Measurements from ENCODE around the gene NR4A3. TPM values are rescaled to one million over a fixed set of nuclear protein-coding genes. Genes with fewer than 3 reads are reported as not detected.

NR4A3 gene
- polyA plus RNA-seq, 1 of the 3 experiments (the other 2 are of a cell fraction), result 1.3 TPM

DNA sequence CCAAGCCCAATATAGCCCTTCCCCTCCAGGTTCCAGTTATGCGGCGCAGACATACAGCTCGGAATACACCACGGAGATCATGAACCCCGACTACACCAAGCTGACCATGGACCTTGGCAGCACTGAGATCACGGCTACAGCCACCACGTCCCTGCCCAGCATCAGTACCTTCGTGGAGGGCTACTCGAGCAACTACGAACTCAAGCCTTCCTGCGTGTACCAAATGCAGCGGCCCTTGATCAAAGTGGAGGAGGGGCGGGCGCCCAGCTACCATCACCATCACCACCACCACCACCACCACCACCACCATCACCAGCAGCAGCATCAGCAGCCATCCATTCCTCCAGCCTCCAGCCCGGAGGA, 6.3 kb downstream of the NR4A3 start:
- POLR2A ChIA-PET, result no interaction called here
- H3K27me3 ChIP-seq (ENCODE audit: insufficient read depth), result no peaks in the 10 kb centered on the region
- no peak for DNase-seq
- H3K9me3 ChIP-seq, result no peaks in the 10 kb centered on the region
- H3F3A ChIP-seq (replicated peaks; ENCODE audit: insufficient read depth), result peaks cover 5% of the 10 kb centered on the region
- WGBS (ENCODE audit: low lambda C conversion rate), result 92% methylated on average over 13 of the region's 15 CpGs
- H4K20me1 ChIP-seq (ENCODE audit: insufficient read depth), result no peaks in the 10 kb centered on the region; the same call in 1 of the 2 replicates
- no peaks in the 10 kb centered on the region; the same call in 1 of the 2 replicates for H3K79me2 ChIP-seq (ENCODE audit: insufficient read depth)
- H2AFZ ChIP-seq (ENCODE audit: low read depth), result no peak overlapping the region
- H3K4me2 ChIP-seq, result no peak overlapping the region
- no peak overlapping the region for H3K4me3 ChIP-seq (ENCODE audit: low read depth in 2 of 2, low read length in 1 of 2)
- no peak overlapping the region for H3K27ac ChIP-seq (ENCODE audit: low read depth in 2 of 2, low read length in 1 of 2)
- H3K4me1 ChIP-seq (ENCODE audit: control insufficient read depth in 1 of 2, insufficient read depth in 2 of 2, low read depth in 1 of 2, low read length in 1 of 2), result peaks cover 0 to 6% of the 10 kb centered on the region in 2 experiments; a peak in 2 of 4 replicates
- H3K9me2 ChIP-seq, result no peaks in the 10 kb centered on the region
- H3K36me3 ChIP-seq (replicated peaks in 1 of 2; ENCODE audit: control insufficient read depth in 1 of 2, insufficient read depth in 2 of 2, low read length in 1 of 2), result no peaks in the 10 kb centered on the region
- H3K9ac ChIP-seq, result no peak overlapping the region
- TF ChIP-seq RCOR1 (IDR thresholded peaks at IDR 0.05; ENCODE audit: low read length) (no peak), TCF12 (IDR thresholded peaks at IDR 0.05) (no peak), EP300 (IDR thresholded peaks at IDR 0.05; ENCODE audit: borderline replicate concordance in 1 of 2, low read depth in 1 of 2, low read length in 1 of 2) (no peak), MEF2A (IDR thresholded peaks at IDR 0.05; ENCODE audit: borderline replicate concordance, low read depth) (no peak), FOSL2 (IDR thresholded peaks at IDR 0.05; ENCODE audit: borderline replicate concordance, low read depth) (no peak), CHD2 (IDR thresholded peaks at IDR 0.05; ENCODE audit: low read length, partially characterized antibody) (no peak), FOXJ3 (CRISPR knock-in tag; IDR thresholded peaks at IDR 0.05) (no peak), GABPA (IDR thresholded peaks at IDR 0.05; ENCODE audit: low read depth) (no peak), NFIC (IDR thresholded peaks at IDR 0.05; ENCODE audit: borderline replicate concordance) (no peak), TAF1 (IDR thresholded peaks at IDR 0.05; ENCODE audit: borderline replicate concordance, low read depth, low read length) (no peak), NRF1 (IDR thresholded peaks at IDR 0.05; ENCODE audit: low read depth, low read length) (no peak), FOXM1 (IDR thresholded peaks at IDR 0.05; ENCODE audit: low read depth) (no peak)
- TF ChIP-seq, protein P1, sequence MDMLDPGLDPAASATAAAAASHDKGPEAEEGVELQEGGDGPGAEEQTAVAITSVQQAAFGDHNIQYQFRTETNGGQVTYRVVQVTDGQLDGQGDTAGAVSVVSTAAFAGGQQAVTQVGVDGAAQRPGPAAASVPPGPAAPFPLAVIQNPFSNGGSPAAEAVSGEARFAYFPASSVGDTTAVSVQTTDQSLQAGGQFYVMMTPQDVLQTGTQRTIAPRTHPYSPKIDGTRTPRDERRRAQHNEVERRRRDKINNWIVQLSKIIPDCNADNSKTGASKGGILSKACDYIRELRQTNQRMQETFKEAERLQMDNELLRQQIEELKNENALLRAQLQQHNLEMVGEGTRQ (IDR thresholded peaks at IDR 0.05; ENCODE audit: borderline replicate concordance, low read depth, low read length), result no peak
- TF ChIP-seq, protein P2, sequence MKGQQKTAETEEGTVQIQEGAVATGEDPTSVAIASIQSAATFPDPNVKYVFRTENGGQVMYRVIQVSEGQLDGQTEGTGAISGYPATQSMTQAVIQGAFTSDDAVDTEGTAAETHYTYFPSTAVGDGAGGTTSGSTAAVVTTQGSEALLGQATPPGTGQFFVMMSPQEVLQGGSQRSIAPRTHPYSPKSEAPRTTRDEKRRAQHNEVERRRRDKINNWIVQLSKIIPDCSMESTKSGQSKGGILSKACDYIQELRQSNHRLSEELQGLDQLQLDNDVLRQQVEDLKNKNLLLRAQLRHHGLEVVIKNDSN (IDR thresholded peaks at IDR 0.05; ENCODE audit: borderline replicate concordance, low read depth), result no peak
- CTCF ChIA-PET, result interaction anchor here (1.1 to 1.7 kb wide), 2 partner anchors 10 to 13 kb away, joined by 3 to 4 read pairs; no protein-coding TSS in a partner anchor

DNA sequence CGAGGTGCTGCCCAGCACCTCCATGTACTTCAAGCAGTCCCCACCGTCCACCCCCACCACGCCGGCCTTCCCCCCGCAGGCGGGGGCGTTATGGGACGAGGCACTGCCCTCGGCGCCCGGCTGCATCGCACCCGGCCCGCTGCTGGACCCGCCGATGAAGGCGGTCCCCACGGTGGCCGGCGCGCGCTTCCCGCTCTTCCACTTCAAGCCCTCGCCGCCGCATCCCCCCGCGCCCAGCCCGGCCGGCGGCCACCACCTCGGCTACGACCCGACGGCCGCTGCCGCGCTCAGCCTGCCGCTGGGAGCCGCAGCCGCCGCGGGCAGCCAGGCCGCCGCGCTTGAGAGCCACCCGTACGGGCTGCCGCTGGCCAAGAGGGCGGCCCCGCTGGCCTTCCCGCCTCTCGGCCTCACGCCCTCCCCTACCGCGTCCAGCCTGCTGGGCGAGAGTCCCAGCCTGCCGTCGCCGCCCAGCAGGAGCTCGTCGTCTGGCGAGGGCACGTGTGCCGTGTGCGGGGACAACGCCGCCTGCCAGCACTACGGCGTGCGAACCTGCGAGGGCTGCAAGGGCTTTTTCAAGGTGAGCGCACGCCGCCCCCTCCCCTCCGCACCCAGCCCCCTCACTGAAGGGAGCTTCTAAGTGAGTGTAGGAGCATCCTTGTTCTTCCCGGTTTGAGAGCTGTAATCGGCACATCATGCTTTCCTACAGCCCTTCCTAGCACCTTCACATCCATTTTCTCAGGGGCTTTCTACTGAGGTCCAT, 6.9 kb downstream of the NR4A3 start:
- H3K4me1 ChIP-seq (ENCODE audit: control insufficient read depth in 1 of 2, insufficient read depth in 2 of 2, low read depth in 1 of 2, low read length in 1 of 2), result peaks cover 0 to 4% of the 10 kb centered on the region in 2 experiments; a peak in 2 of 4 replicates
- CTCF ChIA-PET, result interaction anchor here (0.8 to 1.7 kb wide), 2 partner anchors 9 to 109 kb away, joined by 3 to 4 read pairs; no protein-coding TSS in a partner anchor
- no peaks in the 10 kb centered on the region; the same call in 1 of the 2 replicates for H3K79me2 ChIP-seq (ENCODE audit: insufficient read depth)
- H4K20me1 ChIP-seq (ENCODE audit: insufficient read depth), result no peaks in the 10 kb centered on the region
- no peaks in the 10 kb centered on the region for H3K9me3 ChIP-seq
- H3K9me2 ChIP-seq, result no peaks in the 10 kb centered on the region
- H3K27me3 ChIP-seq (ENCODE audit: insufficient read depth), result no peaks in the 10 kb centered on the region
- H2AFZ ChIP-seq (ENCODE audit: low read depth), result no peak overlapping the region
- peaks cover 5% of the 10 kb centered on the region for H3F3A ChIP-seq (replicated peaks; ENCODE audit: insufficient read depth)
- no peak overlapping the region for H3K4me3 ChIP-seq (ENCODE audit: low read depth in 2 of 2, low read length in 1 of 2)
- H3K9ac ChIP-seq, result no peak overlapping the region
- H3K36me3 ChIP-seq (replicated peaks in 1 of 2; ENCODE audit: control insufficient read depth in 1 of 2, insufficient read depth in 2 of 2, low read length in 1 of 2), result no peaks in the 10 kb centered on the region
- H3K27ac ChIP-seq (ENCODE audit: low read depth in 2 of 2, low read length in 1 of 2), result no peak overlapping the region
- no peak overlapping the region for H3K4me2 ChIP-seq
- WGBS (ENCODE audit: low lambda C conversion rate), result 95% methylated on average over 47 of the region's 78 CpGs
- TF ChIP-seq NFIC (IDR thresholded peaks at IDR 0.05; ENCODE audit: borderline replicate concordance), result no peak
- no peak for TF ChIP-seq TAF1 (IDR thresholded peaks at IDR 0.05; ENCODE audit: borderline replicate concordance, low read depth, low read length)
- no peak for TF ChIP-seq YY1 (IDR thresholded peaks at IDR 0.05; ENCODE audit: low read depth)
- TF ChIP-seq, protein P3, sequence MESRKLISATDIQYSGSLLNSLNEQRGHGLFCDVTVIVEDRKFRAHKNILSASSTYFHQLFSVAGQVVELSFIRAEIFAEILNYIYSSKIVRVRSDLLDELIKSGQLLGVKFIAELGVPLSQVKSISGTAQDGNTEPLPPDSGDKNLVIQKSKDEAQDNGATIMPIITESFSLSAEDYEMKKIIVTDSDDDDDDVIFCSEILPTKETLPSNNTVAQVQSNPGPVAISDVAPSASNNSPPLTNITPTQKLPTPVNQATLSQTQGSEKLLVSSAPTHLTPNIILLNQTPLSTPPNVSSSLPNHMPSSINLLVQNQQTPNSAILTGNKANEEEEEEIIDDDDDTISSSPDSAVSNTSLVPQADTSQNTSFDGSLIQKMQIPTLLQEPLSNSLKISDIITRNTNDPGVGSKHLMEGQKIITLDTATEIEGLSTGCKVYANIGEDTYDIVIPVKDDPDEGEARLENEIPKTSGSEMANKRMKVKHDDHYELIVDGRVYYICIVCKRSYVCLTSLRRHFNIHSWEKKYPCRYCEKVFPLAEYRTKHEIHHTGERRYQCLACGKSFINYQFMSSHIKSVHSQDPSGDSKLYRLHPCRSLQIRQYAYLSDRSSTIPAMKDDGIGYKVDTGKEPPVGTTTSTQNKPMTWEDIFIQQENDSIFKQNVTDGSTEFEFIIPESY (IDR thresholded peaks at IDR 0.05; ENCODE audit: borderline replicate concordance, low read depth), result no peak
- TF ChIP-seq CHD2 (IDR thresholded peaks at IDR 0.05; ENCODE audit: low read length, partially characterized antibody), result no peak
- no peak for TF ChIP-seq EZH2phosphoT487 (IDR thresholded peaks at IDR 0.05; ENCODE audit: borderline replicate concordance, low read depth)
- no peak for TF ChIP-seq TCF12 (IDR thresholded peaks at IDR 0.05)
- no peak for TF ChIP-seq RXRA (IDR thresholded peaks at IDR 0.05; ENCODE audit: borderline replicate concordance, low read depth)
- no peak for TF ChIP-seq MXI1 (IDR thresholded peaks at IDR 0.05; ENCODE audit: low read depth, low read length)
- TF ChIP-seq FOXM1 (IDR thresholded peaks at IDR 0.05; ENCODE audit: low read depth), result no peak
- no peak for TF ChIP-seq NRF1 (IDR thresholded peaks at IDR 0.05; ENCODE audit: low read depth, low read length)
- POLR2A ChIA-PET, result no interaction called here
- DNase-seq, result no peak
